ENCODE data around the gene CERCAM.

- TF ChIP-seq CTCF (IDR thresholded peaks at IDR 0.05; ENCODE audit: low read depth, low read length, missing input control) (no peak), YY1 (IDR thresholded peaks at IDR 0.05) (no peak), GABPA (IDR thresholded peaks at IDR 0.05 in 1 of 2, conservative IDR thresholded peaks at IDR 0.05 in 1 of 2) (no peak), RXRA (IDR thresholded peaks at IDR 0.05) (no peak), MAX (IDR thresholded peaks at IDR 0.05) (no peak), TAF1 (conservative IDR thresholded peaks at IDR 0.05) (no peak), NR2F2 (IDR thresholded peaks at IDR 0.05) (no peak)
- TF ChIP-seq, protein P1, sequence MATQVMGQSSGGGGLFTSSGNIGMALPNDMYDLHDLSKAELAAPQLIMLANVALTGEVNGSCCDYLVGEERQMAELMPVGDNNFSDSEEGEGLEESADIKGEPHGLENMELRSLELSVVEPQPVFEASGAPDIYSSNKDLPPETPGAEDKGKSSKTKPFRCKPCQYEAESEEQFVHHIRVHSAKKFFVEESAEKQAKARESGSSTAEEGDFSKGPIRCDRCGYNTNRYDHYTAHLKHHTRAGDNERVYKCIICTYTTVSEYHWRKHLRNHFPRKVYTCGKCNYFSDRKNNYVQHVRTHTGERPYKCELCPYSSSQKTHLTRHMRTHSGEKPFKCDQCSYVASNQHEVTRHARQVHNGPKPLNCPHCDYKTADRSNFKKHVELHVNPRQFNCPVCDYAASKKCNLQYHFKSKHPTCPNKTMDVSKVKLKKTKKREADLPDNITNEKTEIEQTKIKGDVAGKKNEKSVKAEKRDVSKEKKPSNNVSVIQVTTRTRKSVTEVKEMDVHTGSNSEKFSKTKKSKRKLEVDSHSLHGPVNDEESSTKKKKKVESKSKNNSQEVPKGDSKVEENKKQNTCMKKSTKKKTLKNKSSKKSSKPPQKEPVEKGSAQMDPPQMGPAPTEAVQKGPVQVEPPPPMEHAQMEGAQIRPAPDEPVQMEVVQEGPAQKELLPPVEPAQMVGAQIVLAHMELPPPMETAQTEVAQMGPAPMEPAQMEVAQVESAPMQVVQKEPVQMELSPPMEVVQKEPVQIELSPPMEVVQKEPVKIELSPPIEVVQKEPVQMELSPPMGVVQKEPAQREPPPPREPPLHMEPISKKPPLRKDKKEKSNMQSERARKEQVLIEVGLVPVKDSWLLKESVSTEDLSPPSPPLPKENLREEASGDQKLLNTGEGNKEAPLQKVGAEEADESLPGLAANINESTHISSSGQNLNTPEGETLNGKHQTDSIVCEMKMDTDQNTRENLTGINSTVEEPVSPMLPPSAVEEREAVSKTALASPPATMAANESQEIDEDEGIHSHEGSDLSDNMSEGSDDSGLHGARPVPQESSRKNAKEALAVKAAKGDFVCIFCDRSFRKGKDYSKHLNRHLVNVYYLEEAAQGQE (IDR thresholded peaks at IDR 0.05): no peak
Observed at GRCh38 chr9:128421482-128421996, 882 bp downstream of the CERCAM start.

Measured in liver (tissue), 3 donors.